GM12864 (cell line): ENCODE data around the gene TMEM38A.

Experiments used
- DNase-seq: peaks from one replicate; pipeline ENCODE4 v3.0.0-alpha.2; 2011; ENCODE audit warnings: low read depth
- H3K4me3 ChIP-seq: 2 replicates; pipeline ENCODE4 v1.5.1; 2011; ENCODE audit warnings: mild to moderate bottlenecking, low read depth, low read length, control low read depth
- TF ChIP-seq, protein P1 (sequence below): IDR thresholded peaks from 2 replicates; pipeline ENCODE4 v1.5.1; 2011; ENCODE audit warnings: low read depth, mild to moderate bottlenecking, moderate library complexity, low read length, control low read depth, inconsistent platforms; ENCODE audit errors: missing control alignments

TMEM38A gene

GRCh38 chr19:16620018-16620417, 40.9 kb upstream of the TMEM38A start:
- H3K4me3 ChIP-seq = no peak overlapping the region
- DNase-seq = no peak
- TF ChIP-seq, protein P1, sequence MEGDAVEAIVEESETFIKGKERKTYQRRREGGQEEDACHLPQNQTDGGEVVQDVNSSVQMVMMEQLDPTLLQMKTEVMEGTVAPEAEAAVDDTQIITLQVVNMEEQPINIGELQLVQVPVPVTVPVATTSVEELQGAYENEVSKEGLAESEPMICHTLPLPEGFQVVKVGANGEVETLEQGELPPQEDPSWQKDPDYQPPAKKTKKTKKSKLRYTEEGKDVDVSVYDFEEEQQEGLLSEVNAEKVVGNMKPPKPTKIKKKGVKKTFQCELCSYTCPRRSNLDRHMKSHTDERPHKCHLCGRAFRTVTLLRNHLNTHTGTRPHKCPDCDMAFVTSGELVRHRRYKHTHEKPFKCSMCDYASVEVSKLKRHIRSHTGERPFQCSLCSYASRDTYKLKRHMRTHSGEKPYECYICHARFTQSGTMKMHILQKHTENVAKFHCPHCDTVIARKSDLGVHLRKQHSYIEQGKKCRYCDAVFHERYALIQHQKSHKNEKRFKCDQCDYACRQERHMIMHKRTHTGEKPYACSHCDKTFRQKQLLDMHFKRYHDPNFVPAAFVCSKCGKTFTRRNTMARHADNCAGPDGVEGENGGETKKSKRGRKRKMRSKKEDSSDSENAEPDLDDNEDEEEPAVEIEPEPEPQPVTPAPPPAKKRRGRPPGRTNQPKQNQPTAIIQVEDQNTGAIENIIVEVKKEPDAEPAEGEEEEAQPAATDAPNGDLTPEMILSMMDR = no peak

GRCh38 chr19:16620584-16620983, 40.4 kb upstream of the TMEM38A start:
- no peak for DNase-seq
- H3K4me3 ChIP-seq = no peak overlapping the region
- TF ChIP-seq, protein P1 = no peak

DNA sequence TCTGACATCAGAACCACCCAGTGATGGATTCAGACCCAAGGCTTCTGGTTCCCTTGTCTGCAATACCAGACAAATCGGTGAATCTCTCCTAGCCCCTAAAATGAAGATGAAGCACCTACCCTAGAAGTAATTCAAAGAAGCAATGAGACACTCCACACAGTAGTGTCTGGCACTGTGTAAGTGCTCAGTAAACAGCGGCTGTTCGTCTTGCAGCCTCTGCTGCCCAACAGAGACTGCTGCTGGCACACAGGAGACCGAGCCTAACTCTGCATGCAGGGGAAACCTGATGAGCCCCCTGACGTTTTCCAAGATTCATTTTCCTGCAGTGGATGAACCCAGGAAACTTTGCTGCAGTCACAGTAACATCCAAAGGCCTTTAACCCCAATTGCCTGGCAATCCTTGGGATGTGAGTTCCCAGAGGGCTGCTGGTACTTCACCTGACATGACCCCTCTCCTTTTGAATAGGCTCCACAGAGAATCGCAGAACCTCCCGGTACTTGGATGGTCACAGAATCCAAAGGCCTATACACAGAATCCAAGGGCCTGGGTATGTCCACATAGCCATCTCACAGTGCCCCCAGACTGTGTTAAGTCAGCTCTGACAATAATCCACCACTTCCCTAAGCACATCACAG, 39.7 kb upstream of the TMEM38A start:
- H3K4me3 ChIP-seq = no peak overlapping the region
- TF ChIP-seq, protein P1 = no peak
- no peak for DNase-seq

GRCh38 chr19:16623066-16623465, 37.9 kb upstream of the TMEM38A start:
- H3K4me3 ChIP-seq = no peak overlapping the region
- DNase-seq = no peak
- TF ChIP-seq, protein P1 = no peak

DNA sequence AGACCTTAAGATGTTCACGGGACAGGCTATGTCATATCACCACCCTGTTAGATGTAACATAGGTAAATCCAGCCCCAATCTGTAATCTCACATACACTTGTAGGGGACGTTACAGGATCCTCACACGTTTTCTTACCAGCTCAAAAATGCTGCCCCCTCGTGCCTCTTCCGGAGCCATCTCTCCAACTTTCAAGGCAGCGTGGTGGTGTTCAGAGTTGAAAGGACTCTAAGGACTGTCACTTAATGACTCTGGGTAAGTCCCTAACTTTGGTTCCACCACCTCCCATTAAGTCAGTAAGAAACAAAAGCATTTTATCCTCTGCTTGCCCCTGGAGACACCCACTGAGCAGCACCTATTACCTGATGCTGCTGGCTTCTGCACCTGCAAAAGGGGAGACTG, 37.4 kb upstream of the TMEM38A start:
- TF ChIP-seq, protein P1 = peak; percentile 44
- DNase-seq = peak; percentile 49
- no peak overlapping the region for H3K4me3 ChIP-seq

- TF ChIP-seq, protein P1 = no peak
- no peak overlapping the region for H3K4me3 ChIP-seq
- DNase-seq = no peak
Observed at GRCh38 chr19:16624236-16624635, 36.7 kb upstream of the TMEM38A start.
